K562 (cell line): ENCODE data around the gene PCP4L1. TPM values are rescaled to one million over a fixed set of nuclear protein-coding genes. Genes with fewer than 3 reads are reported as not detected.

Source experiments
- ARNT ChIP-seq, 2 experiments: fragments of 450-650 bp; IDR thresholded peaks; 2 replicates each; pipeline ENCODE4 v1.6.1; 2016; ENCODE audit warnings: mild to moderate bottlenecking in 1 of 2
- CCNT2 ChIP-seq: IDR thresholded peaks from 2 replicates; pipeline ENCODE4 v1.6.1; 2011; ENCODE audit warnings: borderline replicate concordance, low read depth, mild to moderate bottlenecking, moderate library complexity, mixed read lengths, low read length; ENCODE audit not compliant: insufficient read length; ENCODE audit errors: extremely low read depth
- HDAC8 ChIP-seq: fragments of 450-650 bp; IDR thresholded peaks from 2 replicates; pipeline ENCODE4 v1.6.1; 2016; ENCODE audit warnings: mild to moderate bottlenecking, missing genetic modification characterization, moderate library complexity, missing compliant biosample characterization
- HOMEZ ChIP-seq: fragments of 250-450 bp; sonication (Bioruptor Pico); IDR thresholded peaks from 2 replicates; pipeline ENCODE4 v1.4.0; 2020; ENCODE audit warnings: mild to moderate bottlenecking, moderate library complexity
- IRF2 ChIP-seq: sonication (generic); formaldehyde crosslinking; IDR thresholded peaks from 2 replicates; pipeline ENCODE4 v1.8.1; 2022; ENCODE audit warnings: mild to moderate bottlenecking, missing genetic modification reagents
- UBTF ChIP-seq, 2 experiments: IDR thresholded peaks; 2 replicates each; pipeline ENCODE4 v1.6.1; 2012; ENCODE audit warnings: improper control_type of control experiment in 2 of 2, low read depth in 2 of 2, low read length in 2 of 2, borderline replicate concordance in 1 of 2
- ZNF184 ChIP-seq: sonication (generic); formaldehyde crosslinking; IDR thresholded peaks from 2 replicates; pipeline ENCODE4 v1.5.0; 2020; ENCODE audit warnings: missing genetic modification reagents
- ZNF561 ChIP-seq: fragments of 450-650 bp; formaldehyde crosslinking; conservative IDR thresholded peaks from 2 replicates; pipeline ENCODE4 v1.4.0; 2020; ENCODE audit warnings: mild to moderate bottlenecking, moderate library complexity
- ZNF589 ChIP-seq: fragments of 200-800 bp; sonication (Bioruptor generic); IDR thresholded peaks from 2 replicates; pipeline ENCODE4 v1.6.1; 2016; ENCODE audit warnings: low read depth, missing genetic modification characterization, missing compliant biosample characterization
- ZNF655 ChIP-seq: fragments of 250-450 bp; sonication (Bioruptor Pico); IDR thresholded peaks from 2 replicates; pipeline ENCODE4 v1.5.0; 2021
- polyA plus RNA-seq, 8 experiments: library from polyadenylated mRNA; depleted of rRNA in 4 of 8; stranded (reverse) in 5 of 8; unstranded in 3 of 8; fragments of >200 nt; fragmentation: Nextera tagmentation in 2 of 8; fragmentation: Illumina TruSeq in 1 of 8; extraction: Ambion mirVana in 2 of 8; extraction: Trizol in 1 of 8; gene quantifications; 2 replicates each; pipeline versions ENCODE4 v1.2.1 to v1.2.3, GENCODE V29; 2011 to 2014; ENCODE audit warnings: inconsistent platforms in 1 of 8, missing spikeins in 1 of 8
- total RNA-seq, 7 experiments: library from RNA; depleted of rRNA in 6 of 7; stranded (reverse); fragments of >200 nt in 6 of 7; fragmentation: Illumina TruSeq in 2 of 7; extraction: Trizol in 2 of 7; gene quantifications; 2 replicates each; pipeline versions ENCODE4 v1.2.1 to v1.2.3, GENCODE V29; 2011 to 2021; ENCODE audit warnings: low replicate concordance in 1 of 7
- TF ChIP-seq, protein P1 (sequence below): fragments of 150-350 bp; conservative IDR thresholded peaks from 2 replicates; pipeline ENCODE4 v1.6.1; 2014; ENCODE audit warnings: low read length
- TF ChIP-seq, protein P2 (sequence below): fragments of 450-650 bp; formaldehyde crosslinking; IDR thresholded peaks from 2 replicates; pipeline ENCODE4 v1.4.0; 2020; ENCODE audit warnings: mild to moderate bottlenecking

The PCP4L1 gene
- total and polyA plus RNA-seq, 9 of the 15 experiments (the other 6 are each of a cell fraction or from before 2014, with no cell fraction given): not detected

DNA sequence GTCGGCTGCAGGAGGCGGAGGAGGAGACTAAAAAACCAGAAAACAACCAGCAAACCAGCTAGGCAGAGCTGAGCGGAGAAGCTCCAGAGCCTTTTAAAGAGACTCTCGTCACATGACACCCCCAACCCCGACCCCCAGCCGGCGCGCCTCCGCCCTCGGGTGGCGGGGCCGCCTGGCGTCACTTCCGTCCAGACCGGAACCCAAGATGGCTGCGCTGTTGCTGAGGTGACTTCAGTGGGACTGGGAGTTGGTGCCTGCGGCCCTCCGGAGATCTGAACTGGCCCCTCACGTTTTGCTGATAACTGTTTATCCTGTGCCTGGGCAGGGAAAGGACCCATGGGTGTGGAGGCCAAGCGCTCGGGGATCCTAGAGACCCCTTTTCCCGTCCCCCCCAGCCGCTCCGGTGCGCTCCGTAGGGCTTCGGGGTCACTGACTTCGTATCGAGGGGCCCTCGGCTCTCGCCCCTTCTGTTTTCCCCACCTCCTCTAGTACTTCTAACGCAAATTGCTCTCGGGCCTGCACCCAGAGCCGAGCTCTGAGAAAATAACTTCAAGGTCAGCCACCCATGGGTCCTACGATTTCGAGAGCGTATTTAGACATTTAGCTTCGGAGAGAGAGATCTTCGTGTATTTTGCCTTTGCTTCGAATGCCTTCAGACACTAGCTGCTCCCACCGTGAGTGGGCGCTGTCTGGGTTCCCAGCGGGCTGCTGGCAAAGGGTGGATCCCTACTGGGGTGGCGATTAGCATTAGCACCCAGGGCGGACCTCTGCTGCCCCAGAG is 55.8 kb downstream of the PCP4L1 start, which contains the start of gene SDHC (continued):
- TF ChIP-seq UBTF (IDR thresholded peaks at IDR 0.05; ENCODE audit: borderline replicate concordance in 1 of 2, low read depth in 2 of 2, low read length in 2 of 2) (no peak), ARNT (IDR thresholded peaks at IDR 0.05) (peak; percentile 30 to 42; a peak in 1 of 4 replicates), ZNF655 (CRISPR knock-in tag) (no peak), ZNF589 (CRISPR knock-in tag) (peak; percentile 66), IRF2 (CRISPR knock-in tag) (no peak), ZNF561 (no peak), HDAC8 (peak; percentile 85), ZNF184 (CRISPR knock-in tag) (no peak), CCNT2 (peak; percentile 75), HOMEZ (CRISPR knock-in tag) (no peak)
- TF ChIP-seq, protein P1, sequence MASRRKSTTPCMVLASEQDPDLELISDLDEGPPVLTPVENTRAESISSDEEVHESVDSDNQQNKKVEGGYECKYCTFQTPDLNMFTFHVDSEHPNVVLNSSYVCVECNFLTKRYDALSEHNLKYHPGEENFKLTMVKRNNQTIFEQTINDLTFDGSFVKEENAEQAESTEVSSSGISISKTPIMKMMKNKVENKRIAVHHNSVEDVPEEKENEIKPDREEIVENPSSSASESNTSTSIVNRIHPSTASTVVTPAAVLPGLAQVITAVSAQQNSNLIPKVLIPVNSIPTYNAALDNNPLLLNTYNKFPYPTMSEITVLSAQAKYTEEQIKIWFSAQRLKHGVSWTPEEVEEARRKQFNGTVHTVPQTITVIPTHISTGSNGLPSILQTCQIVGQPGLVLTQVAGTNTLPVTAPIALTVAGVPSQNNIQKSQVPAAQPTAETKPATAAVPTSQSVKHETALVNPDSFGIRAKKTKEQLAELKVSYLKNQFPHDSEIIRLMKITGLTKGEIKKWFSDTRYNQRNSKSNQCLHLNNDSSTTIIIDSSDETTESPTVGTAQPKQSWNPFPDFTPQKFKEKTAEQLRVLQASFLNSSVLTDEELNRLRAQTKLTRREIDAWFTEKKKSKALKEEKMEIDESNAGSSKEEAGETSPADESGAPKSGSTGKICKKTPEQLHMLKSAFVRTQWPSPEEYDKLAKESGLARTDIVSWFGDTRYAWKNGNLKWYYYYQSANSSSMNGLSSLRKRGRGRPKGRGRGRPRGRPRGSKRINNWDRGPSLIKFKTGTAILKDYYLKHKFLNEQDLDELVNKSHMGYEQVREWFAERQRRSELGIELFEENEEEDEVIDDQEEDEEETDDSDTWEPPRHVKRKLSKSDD: no peak
- TF ChIP-seq, protein P2, sequence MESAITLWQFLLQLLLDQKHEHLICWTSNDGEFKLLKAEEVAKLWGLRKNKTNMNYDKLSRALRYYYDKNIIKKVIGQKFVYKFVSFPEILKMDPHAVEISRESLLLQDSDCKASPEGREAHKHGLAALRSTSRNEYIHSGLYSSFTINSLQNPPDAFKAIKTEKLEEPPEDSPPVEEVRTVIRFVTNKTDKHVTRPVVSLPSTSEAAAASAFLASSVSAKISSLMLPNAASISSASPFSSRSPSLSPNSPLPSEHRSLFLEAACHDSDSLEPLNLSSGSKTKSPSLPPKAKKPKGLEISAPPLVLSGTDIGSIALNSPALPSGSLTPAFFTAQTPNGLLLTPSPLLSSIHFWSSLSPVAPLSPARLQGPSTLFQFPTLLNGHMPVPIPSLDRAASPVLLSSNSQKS (CRISPR knock-in tag): no peak
